ENCODE measurements around the gene RALA.
A peak's percentile ranks its signal among the peaks of the same experiment; 100 is the strongest.
"Not testable (repeated sequence)": the region's sequence is repeated elsewhere in the genome, so short reads cannot be mapped to it uniquely, and the experiment has no call there.

RALA gene

DNA sequence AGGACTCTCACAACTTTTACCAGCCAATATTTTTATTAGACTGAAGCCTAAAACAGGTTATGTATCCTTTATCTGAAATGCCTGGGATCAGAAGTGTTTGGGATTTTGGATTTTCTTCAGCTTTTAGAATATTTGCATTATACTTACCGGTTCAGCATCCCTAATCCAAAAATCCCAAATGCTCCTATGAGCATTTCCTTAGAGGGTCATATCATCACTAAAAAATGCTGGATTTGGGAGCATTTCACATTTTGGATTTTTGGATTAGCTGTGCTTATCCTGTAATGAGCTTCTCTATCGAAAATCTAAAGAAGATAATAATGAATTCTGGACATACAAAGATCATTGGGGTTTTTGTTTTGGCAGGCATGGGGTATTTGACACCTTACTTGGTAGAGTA lies 53.0 kb downstream of the RALA start:
- FAIRE-seq = no peak
- DNase-seq (ENCODE audit: extremely low spot score, insufficient read length, low read depth) = no peak

GRCh38 chr7:39678930-39679709 lies 55.7 kb downstream of the RALA start:
- FAIRE-seq = no peak
- no peak for DNase-seq (ENCODE audit: extremely low spot score, insufficient read length, low read depth)

DNA sequence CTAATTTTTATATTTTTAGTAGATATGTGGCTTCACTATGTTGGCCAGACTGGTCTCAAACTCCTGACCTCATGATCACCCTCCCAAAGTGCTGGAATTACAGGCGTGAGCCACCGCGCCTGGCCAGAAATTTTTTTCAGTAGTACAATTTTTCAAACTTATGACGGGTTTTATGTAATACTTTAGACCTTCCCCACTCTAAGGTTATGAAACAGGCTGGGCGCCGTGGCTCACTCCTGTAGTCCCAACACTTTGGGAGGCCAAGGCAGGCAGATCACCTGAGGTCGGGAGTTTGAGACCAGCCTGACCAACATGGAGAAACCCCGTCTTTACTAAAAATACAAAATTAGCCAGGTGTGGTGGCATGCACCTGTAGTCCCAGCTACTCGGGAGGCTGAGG lies 56.5 kb downstream of the RALA start:
- not testable (repeated sequence) for FAIRE-seq; DNase-seq (ENCODE audit: extremely low spot score, insufficient read length, low read depth)

- FAIRE-seq (no peak), DNase-seq (ENCODE audit: extremely low spot score, insufficient read length, low read depth) (no peak)
Observed at GRCh38 chr7:39681887-39682441, 58.6 kb downstream of the RALA start.

- FAIRE-seq (no peak), DNase-seq (ENCODE audit: extremely low spot score, insufficient read length, low read depth) (no peak)
Observed at GRCh38 chr7:39683216-39683845, 60.0 kb downstream of the RALA start.

DNA sequence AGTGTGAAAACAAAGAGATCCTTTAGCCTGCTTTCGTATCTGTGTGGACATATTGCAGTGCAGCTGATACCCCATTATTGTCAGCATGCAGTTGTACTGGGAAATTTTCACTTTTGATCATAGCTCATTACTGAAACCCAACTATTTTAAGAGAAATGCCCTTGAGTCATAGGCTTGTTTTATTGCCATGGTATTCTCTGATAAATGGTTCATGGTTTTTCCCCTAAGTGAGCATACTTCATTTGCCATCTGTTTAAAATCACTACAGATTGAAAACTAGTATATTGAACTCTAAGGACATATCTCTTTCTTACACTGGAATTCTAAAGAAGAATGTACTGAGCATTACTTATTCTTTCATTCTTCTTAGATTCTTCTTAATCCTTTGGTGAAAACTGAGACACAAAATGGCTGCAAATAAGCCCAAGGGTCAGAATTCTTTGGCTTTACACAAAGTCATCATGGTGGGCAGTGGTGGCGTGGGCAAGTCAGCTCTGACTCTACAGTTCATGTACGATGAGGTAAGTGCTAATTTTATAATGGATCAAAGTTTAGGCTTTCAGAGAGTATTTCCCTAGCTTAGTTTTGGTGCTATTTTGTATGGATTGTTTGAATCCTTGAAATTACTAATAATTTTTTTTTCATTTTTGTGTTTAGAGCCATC lies 63.0 kb downstream of the RALA start:
- FAIRE-seq (no peak), DNase-seq (ENCODE audit: extremely low spot score, insufficient read length, low read depth) (peak; percentile 4)

- FAIRE-seq = no peak
- DNase-seq (ENCODE audit: extremely low spot score, insufficient read length, low read depth) = no peak
Observed at GRCh38 chr7:39688611-39689480, 65.5 kb downstream of the RALA start.

DNA sequence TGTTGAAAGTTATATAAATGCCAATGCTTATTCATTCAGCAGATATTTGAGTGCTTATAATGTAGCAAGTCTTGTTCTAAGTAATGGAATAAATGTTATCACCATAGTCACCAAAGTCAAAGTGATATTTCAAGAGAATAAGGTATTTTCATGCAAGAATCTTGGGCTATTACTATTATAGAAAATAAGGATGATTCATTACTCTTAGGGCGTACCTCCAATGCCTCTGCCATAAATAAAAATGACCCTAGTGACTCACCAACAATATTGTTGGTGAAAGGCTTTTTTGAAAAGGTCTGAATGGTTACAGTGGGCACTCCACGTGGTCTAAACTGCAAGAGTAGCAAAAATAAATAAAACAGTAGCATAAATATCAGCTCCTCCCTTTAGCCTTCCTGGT lies 68.4 kb downstream of the RALA start:
- DNase-seq (ENCODE audit: extremely low spot score, insufficient read length, low read depth) (no peak), FAIRE-seq (no peak)

DNA sequence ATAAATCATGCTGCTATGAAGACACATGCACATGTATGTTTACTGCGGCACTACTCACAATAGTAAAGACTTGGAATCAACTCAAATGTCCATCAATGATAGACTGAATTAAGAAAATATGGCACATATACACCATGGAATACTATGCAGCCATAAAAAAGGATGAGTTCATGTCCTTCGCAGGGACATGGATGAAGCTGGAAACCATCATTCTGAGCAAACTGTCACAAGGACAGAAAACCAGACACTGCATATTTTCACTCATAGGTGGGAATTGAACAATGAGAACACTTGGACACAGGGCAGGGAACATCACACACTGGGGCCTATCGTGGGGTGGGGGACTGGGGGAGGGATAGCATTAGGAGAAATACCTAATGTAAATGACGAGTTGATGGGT lies 69.7 kb downstream of the RALA start:
- not testable (repeated sequence) for FAIRE-seq; DNase-seq (ENCODE audit: extremely low spot score, insufficient read length, low read depth)

- no peak for FAIRE-seq
- no peak for DNase-seq (ENCODE audit: extremely low spot score, insufficient read length, low read depth)
Observed at GRCh38 chr7:39693812-39694211, 70.4 kb downstream of the RALA start.

DNA sequence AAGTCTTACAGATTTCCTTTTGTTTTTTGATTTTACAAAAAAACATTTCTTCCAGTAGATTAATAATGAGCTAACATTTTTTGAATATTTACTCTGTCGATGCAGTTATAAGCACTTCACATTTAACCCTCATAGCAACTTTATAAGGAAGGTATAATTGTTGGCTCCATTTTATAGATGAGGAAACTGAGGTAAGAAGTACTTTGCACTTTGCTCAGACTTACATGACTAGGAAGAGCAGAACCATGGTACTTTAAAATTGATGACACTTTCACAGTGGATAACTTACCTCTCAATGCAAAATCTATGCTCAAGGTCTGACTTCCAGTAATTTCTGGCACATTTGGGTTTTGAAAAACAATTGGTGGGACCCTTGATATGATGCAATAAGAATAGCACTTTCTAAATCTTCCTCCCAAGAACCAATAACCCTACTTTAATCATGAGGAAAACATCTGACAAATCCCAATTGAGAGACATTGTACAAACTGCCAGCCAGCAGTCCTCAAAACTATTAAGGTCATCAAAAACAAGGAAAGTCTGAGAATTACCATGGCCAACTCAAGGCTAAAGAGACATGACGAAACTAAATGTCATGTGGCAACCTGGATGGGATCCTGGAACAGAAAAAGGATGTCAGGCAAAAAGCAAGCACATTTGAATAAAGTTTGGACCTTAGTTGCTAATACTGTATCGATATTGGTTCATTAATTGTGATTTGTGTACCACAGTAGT lies 72.6 kb downstream of the RALA start:
- FAIRE-seq = no peak
- DNase-seq (ENCODE audit: extremely low spot score, insufficient read length, low read depth) = no peak

- FAIRE-seq (no peak), DNase-seq (ENCODE audit: extremely low spot score, insufficient read length, low read depth) (no peak)
Observed at GRCh38 chr7:39696631-39697030, 73.3 kb downstream of the RALA start.

DNA sequence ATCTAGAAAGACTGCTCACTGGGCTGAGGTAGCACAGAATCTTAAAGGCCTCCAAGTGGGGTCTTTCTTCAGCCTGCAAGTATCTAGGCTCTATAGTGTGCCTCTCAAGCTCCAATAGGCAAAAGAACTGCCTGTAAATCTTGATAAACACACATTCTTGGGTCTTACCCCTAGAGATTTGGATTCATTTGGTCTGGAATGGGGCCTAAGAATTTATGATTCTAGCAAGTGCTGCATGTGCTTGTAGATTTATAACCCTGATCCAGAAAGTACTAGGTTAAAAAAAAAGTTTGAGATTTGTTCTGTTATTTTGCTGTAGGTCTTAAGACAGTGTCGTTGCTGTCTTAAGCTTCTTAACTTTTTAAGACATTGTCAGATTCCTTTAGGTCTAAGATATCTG lies 74.1 kb downstream of the RALA start:
- FAIRE-seq (no peak), DNase-seq (ENCODE audit: extremely low spot score, insufficient read length, low read depth) (no peak)

DNA sequence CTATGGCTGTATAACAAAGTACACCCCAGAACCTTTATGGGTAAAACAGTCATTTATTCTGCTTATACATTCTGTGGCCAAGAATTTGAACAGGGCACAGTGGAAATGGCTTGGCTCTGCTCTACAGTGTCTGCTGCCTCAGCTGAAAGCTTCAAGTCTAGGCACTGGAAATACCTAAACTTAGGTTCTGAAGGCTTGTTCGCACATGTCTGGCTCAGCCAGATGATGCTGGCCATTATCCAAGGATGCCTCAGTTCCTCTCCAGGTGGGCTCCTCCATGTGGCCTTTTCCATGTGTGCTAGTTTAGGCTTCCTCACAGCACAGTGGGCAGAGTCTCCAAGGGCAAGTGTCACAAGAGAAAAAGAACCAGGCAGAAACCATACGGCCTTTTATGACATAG lies 76.8 kb downstream of the RALA start:
- DNase-seq (ENCODE audit: extremely low spot score, insufficient read length, low read depth) (no peak), FAIRE-seq (no peak)

- DNase-seq (ENCODE audit: extremely low spot score, insufficient read length, low read depth) = no peak
Observed at GRCh38 chr7:39700932-39701331, 77.6 kb downstream of the RALA start.

DNA sequence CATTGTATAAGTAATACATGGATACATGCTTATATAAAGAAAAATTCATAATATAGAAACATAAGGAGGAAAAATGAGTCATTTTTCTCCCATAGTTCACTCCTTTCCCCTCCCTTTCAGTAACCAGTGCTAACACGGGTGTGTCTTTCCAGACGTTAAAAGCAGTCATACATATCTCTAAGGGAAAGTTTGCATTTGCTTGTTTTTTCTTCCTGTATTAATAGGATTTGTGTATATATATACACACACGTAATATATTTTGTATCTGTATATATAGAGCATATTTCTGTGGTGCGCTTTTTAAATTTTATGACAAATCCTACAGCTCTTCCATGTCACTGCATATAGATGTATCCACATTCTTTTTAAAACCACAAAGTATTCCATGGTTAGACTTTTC lies 78.8 kb downstream of the RALA start:
- FAIRE-seq (no peak), DNase-seq (ENCODE audit: extremely low spot score, insufficient read length, low read depth) (no peak)

More at GRCh38 chr7:39700932-39701331, 77.6 kb downstream of the RALA start:
- no peak for FAIRE-seq

DNA sequence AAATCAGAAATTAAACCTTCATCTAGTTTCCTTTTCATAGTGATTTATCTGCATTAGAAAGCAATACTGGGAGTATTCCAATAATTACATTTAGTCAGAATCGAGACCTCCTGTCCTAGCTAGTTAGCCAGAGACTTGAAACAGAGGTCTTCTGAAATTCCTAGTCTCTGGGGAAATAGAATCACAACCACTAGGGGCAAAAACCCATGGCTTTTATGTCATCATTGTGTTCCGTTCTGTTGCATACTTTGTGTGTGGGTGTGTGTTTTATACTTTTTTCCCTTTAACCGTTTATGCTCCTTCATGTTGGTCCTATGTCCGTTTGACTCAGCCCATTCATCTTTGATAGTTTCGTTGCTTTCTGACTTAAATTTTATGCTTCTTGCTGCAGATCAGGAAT lies 79.8 kb downstream of the RALA start:
- DNase-seq (ENCODE audit: extremely low spot score, insufficient read length, low read depth) (no peak), FAIRE-seq (no peak)

GRCh38 chr7:39709029-39709428 lies 85.7 kb downstream of the RALA start:
- DNase-seq (ENCODE audit: extremely low spot score, insufficient read length, low read depth) (no peak), FAIRE-seq (no peak)

DNA sequence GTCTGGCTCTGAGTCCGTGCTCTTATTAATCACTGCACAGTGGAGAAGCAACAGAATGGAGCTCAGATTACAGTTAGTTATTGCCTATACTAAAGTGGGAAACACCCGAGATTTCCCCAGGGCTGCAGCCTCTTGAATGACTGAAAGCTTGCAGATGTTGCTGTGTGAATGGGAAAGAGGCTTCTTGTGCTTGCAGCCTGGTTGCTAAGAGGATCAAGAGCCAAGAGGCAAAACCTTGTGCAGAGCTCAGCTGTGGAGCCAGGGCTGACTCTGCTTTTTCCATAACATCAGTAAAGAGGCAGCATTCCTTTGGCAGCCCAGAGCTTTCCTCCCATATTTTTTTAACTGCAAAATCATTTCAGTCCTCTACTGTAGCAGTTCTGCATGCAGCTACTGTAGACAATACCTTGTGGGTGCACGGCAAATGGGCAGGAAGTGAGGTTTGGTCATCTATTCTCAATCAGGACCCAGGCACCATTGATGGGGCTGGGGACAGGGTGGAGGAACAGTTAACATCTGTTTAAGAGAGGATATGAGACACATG lies 86.5 kb downstream of the RALA start:
- DNase-seq (ENCODE audit: extremely low spot score, insufficient read length, low read depth) = no peak
- FAIRE-seq = no peak
